Activated T-helper 9 cell treated with anti-CD3 and anti-CD28 coated beads, Interleukin-2, amount 50 U/mL, for 16 hours (primary cell): ENCODE data around the gene POTEG.
"Not testable (repeated sequence)": the region's sequence is repeated elsewhere in the genome, so short reads cannot be mapped to it uniquely, and the experiment has no call there.

Experiments used
- DNase-seq: peaks from one replicate; pipeline ENCODE4 v3.0.0-alpha.2; 2020; ENCODE audit warnings: low read depth

The POTEG gene

GRCh38 chr14:19372813-19373500 is 61.2 kb downstream of the POTEG start:
- DNase-seq, result not testable (repeated sequence)

- not testable (repeated sequence) for DNase-seq
Observed at GRCh38 chr14:19371767-19372166, 62.4 kb downstream of the POTEG start.

- DNase-seq, result not testable (repeated sequence)
Observed at GRCh38 chr14:19362803-19363202, 71.3 kb downstream of the POTEG start.

GRCh38 chr14:19362323-19362722 is 71.8 kb downstream of the POTEG start:
- not testable (repeated sequence) for DNase-seq

- DNase-seq, result not testable (repeated sequence)
Observed at GRCh38 chr14:19361636-19362253, 72.4 kb downstream of the POTEG start.

GRCh38 chr14:19360937-19361635 is 73.1 kb downstream of the POTEG start:
- DNase-seq, result not testable (repeated sequence)
